ENCODE results near the gene CCL4L2.

DNA sequence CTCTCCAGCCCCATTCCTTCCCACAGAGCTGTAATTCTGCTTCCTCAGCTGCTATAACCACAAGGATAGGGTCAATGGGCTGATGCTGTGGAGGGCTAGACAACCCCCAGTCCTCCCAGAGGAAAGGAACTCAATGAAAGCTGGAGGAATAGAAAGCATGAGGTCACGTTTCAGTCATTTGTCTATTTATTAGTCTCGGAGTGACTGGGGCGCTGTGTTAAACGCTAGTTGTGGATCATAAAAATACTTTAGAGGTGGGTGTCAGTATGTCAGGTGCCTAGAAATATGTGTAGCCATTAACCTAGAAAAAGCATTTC lies 13.5 kb upstream of the CCL4L2 start:
- TF ChIP-seq, protein P1, sequence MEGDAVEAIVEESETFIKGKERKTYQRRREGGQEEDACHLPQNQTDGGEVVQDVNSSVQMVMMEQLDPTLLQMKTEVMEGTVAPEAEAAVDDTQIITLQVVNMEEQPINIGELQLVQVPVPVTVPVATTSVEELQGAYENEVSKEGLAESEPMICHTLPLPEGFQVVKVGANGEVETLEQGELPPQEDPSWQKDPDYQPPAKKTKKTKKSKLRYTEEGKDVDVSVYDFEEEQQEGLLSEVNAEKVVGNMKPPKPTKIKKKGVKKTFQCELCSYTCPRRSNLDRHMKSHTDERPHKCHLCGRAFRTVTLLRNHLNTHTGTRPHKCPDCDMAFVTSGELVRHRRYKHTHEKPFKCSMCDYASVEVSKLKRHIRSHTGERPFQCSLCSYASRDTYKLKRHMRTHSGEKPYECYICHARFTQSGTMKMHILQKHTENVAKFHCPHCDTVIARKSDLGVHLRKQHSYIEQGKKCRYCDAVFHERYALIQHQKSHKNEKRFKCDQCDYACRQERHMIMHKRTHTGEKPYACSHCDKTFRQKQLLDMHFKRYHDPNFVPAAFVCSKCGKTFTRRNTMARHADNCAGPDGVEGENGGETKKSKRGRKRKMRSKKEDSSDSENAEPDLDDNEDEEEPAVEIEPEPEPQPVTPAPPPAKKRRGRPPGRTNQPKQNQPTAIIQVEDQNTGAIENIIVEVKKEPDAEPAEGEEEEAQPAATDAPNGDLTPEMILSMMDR (IDR thresholded peaks at IDR 0.05), result no peak
- TF ChIP-seq POLR2AphosphoS5 (IDR thresholded peaks at IDR 0.05; ENCODE audit: low read depth, low read length) (no peak), SIN3A (IDR thresholded peaks at IDR 0.05; ENCODE audit: borderline replicate concordance, insufficient read depth, low read depth, low read length) (no peak), TCF7L2 (IDR thresholded peaks at IDR 0.05; ENCODE audit: low read depth, low read length) (no peak)
- TF ChIP-seq, protein P2, sequence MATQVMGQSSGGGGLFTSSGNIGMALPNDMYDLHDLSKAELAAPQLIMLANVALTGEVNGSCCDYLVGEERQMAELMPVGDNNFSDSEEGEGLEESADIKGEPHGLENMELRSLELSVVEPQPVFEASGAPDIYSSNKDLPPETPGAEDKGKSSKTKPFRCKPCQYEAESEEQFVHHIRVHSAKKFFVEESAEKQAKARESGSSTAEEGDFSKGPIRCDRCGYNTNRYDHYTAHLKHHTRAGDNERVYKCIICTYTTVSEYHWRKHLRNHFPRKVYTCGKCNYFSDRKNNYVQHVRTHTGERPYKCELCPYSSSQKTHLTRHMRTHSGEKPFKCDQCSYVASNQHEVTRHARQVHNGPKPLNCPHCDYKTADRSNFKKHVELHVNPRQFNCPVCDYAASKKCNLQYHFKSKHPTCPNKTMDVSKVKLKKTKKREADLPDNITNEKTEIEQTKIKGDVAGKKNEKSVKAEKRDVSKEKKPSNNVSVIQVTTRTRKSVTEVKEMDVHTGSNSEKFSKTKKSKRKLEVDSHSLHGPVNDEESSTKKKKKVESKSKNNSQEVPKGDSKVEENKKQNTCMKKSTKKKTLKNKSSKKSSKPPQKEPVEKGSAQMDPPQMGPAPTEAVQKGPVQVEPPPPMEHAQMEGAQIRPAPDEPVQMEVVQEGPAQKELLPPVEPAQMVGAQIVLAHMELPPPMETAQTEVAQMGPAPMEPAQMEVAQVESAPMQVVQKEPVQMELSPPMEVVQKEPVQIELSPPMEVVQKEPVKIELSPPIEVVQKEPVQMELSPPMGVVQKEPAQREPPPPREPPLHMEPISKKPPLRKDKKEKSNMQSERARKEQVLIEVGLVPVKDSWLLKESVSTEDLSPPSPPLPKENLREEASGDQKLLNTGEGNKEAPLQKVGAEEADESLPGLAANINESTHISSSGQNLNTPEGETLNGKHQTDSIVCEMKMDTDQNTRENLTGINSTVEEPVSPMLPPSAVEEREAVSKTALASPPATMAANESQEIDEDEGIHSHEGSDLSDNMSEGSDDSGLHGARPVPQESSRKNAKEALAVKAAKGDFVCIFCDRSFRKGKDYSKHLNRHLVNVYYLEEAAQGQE (IDR thresholded peaks at IDR 0.05; ENCODE audit: insufficient read depth in 1 of 2, low read depth in 2 of 2, low read length in 1 of 2), result no peak

All from Panc1 (cell line).